HCT116 (cell line): Measurements from ENCODE around the gene RPS27A. TPM values are rescaled to one million over a fixed set of nuclear protein-coding genes. Genes with fewer than 3 reads are reported as not detected.
"Not testable (repeated sequence)": the region's sequence is repeated elsewhere in the genome, so short reads cannot be mapped to it uniquely, and the experiment has no call there.

Experiments
- ATAC-seq: fragments of 200-7000 bp; cut with Tn5 transposase; 2 replicates; pipeline ENCODE4 v1.9.1; 2020; ENCODE audit warnings: mild to moderate bottlenecking, moderate library complexity
- BruUV-seq: library from RNA; stranded (reverse); fragments of 400-500 nt; replicated peaks from 2 replicates; lab custom pipeline; 2021; lab: Mats Ljungman, UMichigan
- CTCF ChIA-PET: fragments of 300-600 bp; sonication (Branson Sonifier 250); formaldehyde crosslinking; loops from one replicate; lab custom pipeline; 2021; ENCODE audit warnings: antibody characterized with exemption; lab: Charles Lee
- POLR2A ChIA-PET: fragments of 300-600, 350-600 bp; sonication (Branson Sonifier 250); formaldehyde crosslinking; loops from one replicate; lab custom pipeline; 2021; ENCODE audit warnings: antibody characterized with exemption; lab: Charles Lee
- RAD21 ChIA-PET, 2 experiments: fragments of 300-600 bp; sonication (Branson Sonifier 250); formaldehyde crosslinking; loops; one replicate each; lab custom pipeline; 2023; ENCODE audit warnings: low total read pairs in 2 of 2; ENCODE audit not compliant: uncharacterized antibody in 2 of 2, unreplicated experiment in 2 of 2, low non-redundant PET in 1 of 2; lab: Charles Lee
- DNase-seq: peaks from one replicate; pipeline ENCODE4 v3.0.0-alpha.2; 2010; ENCODE audit warnings: low read depth, low spot score
- H2AFZ ChIP-seq: fragments of 200-600 bp; shearing (Covaris generic), sonication (generic); 2 replicates; pipeline ENCODE4 v1.6.1; 2017; ENCODE audit warnings: low read depth, mixed run types, mixed read lengths, antibody characterized with exemption, low read length; ENCODE audit not compliant: poor library complexity, severe bottlenecking
- H3K27ac ChIP-seq: 2 replicates; pipeline ENCODE4 v1.5.1; 2012; ENCODE audit warnings: low read depth, low read length
- H3K27me3 ChIP-seq: fragments of 200-600 bp; sonication (generic); 2 replicates; pipeline ENCODE4 v1.6.1; 2016; ENCODE audit warnings: mixed run types, low read length, mixed read lengths; ENCODE audit not compliant: insufficient read depth
- H3K36me3 ChIP-seq, 2 experiments: fragments of 200-500 bp in 1 of 2; fragments of 200-600 bp in 1 of 2; sonication (Bioruptor generic) in 1 of 2; sonication (generic) in 1 of 2; 2 replicates each; pipeline versions ENCODE4 v1.5.1 to v1.6.1; 2014 to 2016; ENCODE audit warnings: low read length in 2 of 2, inconsistent platforms in 1 of 2, mixed read lengths in 1 of 2, mixed run types in 1 of 2; ENCODE audit not compliant: insufficient read depth in 2 of 2, control insufficient read depth in 1 of 2
- H3K4me1 ChIP-seq, 2 experiments: fragments of 200-600 bp in 1 of 2; sonication (generic) in 1 of 2; 2 replicates each; pipeline versions ENCODE4 v1.5.1 to v1.6.1; 2012 to 2017; ENCODE audit warnings: low read length in 2 of 2, inconsistent platforms in 1 of 2, mild to moderate bottlenecking in 1 of 2, mixed read lengths in 1 of 2, mixed run types in 1 of 2, moderate library complexity in 1 of 2; ENCODE audit not compliant: insufficient read depth in 2 of 2, control insufficient read depth in 1 of 2
- H3K4me2 ChIP-seq: fragments of 200-600 bp; sonication (generic); 2 replicates; pipeline ENCODE4 v1.6.1; 2017; ENCODE audit warnings: mixed run types, low read length, mixed read lengths
- H3K4me3 ChIP-seq, 2 experiments: fragments of 200-600 bp in 1 of 2; sonication (generic) in 1 of 2; replicated peaks in 1 of 2; 2 replicates each; pipeline ENCODE4 v1.5.1; 2011 to 2016; ENCODE audit warnings: low read length in 2 of 2, control low read depth in 1 of 2, low read depth in 1 of 2, mild to moderate bottlenecking in 1 of 2, mixed read lengths in 1 of 2, mixed run types in 1 of 2
- H3K79me2 ChIP-seq: fragments of 200-600 bp; sonication (generic); 2 replicates; pipeline ENCODE4 v1.6.1; 2017; ENCODE audit warnings: mild to moderate bottlenecking, mixed run types, low read length, moderate library complexity, mixed read lengths; ENCODE audit not compliant: insufficient read depth
- H3K9ac ChIP-seq: fragments of 200-600 bp; sonication (generic); 2 replicates; pipeline ENCODE4 v1.6.1; 2016; ENCODE audit warnings: low read length, mixed read lengths
- H3K9me2 ChIP-seq: fragments of 200-600 bp; sonication (generic), shearing (Covaris generic); 2 replicates; pipeline ENCODE4 v1.6.1; 2017; ENCODE audit warnings: mixed run types, mild to moderate bottlenecking, moderate library complexity; ENCODE audit not compliant: insufficient read depth
- H3K9me3 ChIP-seq, 2 experiments: fragments of 200-500 bp in 1 of 2; fragments of 200-600 bp in 1 of 2; sonication (Bioruptor generic) in 1 of 2; sonication (generic) in 1 of 2; 2 replicates each; pipeline ENCODE4 v1.6.1; 2014 to 2017; ENCODE audit warnings: low read length in 2 of 2, mixed read lengths in 2 of 2, inconsistent platforms in 1 of 2, low read depth in 1 of 2, mild to moderate bottlenecking in 1 of 2, mixed run types in 1 of 2, moderate library complexity in 1 of 2; ENCODE audit not compliant: control insufficient read depth in 1 of 2, insufficient read depth in 1 of 2
- H4K20me1 ChIP-seq: fragments of 200-600 bp; sonication (generic), shearing (Covaris generic); 2 replicates; pipeline ENCODE4 v1.6.1; 2017; ENCODE audit warnings: mixed run types, mild to moderate bottlenecking, moderate library complexity; ENCODE audit not compliant: insufficient read depth
- CTCF ChIP-seq, 3 experiments: fragments of 200-600 bp in 1 of 3; sonication (generic) in 1 of 3; IDR thresholded peaks in 2 of 3; conservative IDR thresholded peaks in 1 of 3; 2 replicates each; pipeline ENCODE4 v1.5.1; 2012 to 2017; ENCODE audit warnings: low read depth in 2 of 3, low read length in 2 of 3, antibody characterized with exemption in 1 of 3, borderline replicate concordance in 1 of 3, control low read depth in 1 of 3, mild to moderate bottlenecking in 1 of 3, mixed read lengths in 1 of 3, mixed run types in 1 of 3, moderate library complexity in 1 of 3; ENCODE audit not compliant: insufficient read depth in 1 of 3
- EZH2phosphoT487 ChIP-seq: fragments of 200-600 bp; IDR thresholded peaks from 2 replicates; pipeline ENCODE4 v1.6.1; 2018; ENCODE audit warnings: antibody characterized with exemption, borderline replicate concordance
- SIN3A ChIP-seq: IDR thresholded peaks from 2 replicates; pipeline ENCODE4 v1.6.1; 2012; ENCODE audit warnings: low read depth
- SRF ChIP-seq: IDR thresholded peaks from 2 replicates; pipeline ENCODE4 v1.6.1; 2012; ENCODE audit warnings: low read depth
- intact Hi-C: fragments of 100-400 bp; cut with micrococcal nuclease; formaldehyde crosslinking; loops from 2 replicates; pipeline ENCODE4 v1.10.0; 2022
- total RNA-seq: library from RNA; stranded (reverse); gene quantifications from one replicate; pipeline ENCODE4 v1.2.1, GENCODE V29; 2021; ENCODE audit not compliant: unreplicated experiment

RPS27A gene
- total RNA-seq, 1 experiment from 2014 or later = 1,291 TPM

DNA sequence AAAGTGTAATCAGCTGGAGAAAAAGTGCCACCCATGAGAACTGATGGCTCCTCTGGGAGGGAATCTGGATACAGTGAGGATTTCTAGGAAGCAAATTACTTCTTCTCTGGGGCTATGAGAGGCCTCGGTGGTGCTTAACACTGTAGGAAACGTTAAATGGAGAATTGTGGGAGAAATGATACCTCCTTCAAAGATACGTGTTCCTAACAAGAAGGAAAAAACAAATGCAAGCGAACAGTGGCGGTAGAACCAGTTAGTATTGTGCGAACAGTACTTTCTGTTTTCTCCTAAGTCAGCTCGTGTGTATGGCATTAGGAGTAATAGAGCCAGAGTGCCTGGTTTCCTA lies 37.1 kb downstream of the RPS27A start (continued):
- TF ChIP-seq SRF (no peak), EZH2phosphoT487 (no peak)

DNA sequence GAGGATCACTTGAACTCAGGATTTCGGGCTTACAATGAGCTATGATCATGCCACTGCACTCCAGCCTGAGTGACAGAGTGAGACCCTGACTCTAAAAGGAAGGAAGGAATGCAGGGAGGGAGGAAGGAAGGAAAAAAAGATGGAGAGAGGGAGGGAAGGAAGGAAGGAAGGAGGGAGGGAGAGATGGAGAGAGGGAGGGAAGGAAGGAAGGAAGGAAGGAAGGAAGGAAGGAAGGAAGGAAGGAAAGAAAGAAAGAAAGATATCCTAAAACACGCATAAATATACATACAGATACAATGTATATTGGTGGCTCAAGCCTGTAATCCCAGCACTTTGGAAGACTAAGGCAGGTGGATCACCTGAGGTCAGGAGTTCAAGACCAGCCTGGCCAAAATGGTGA lies 41.9 kb downstream of the RPS27A start:
- H3K27ac ChIP-seq, H3K4me3 ChIP-seq, POLR2A ChIA-PET, intact Hi-C loops, H3K4me1 ChIP-seq, H4K20me1 ChIP-seq, ATAC-seq, DNase-seq, H3K9me3 ChIP-seq, H3K79me2 ChIP-seq, H3K27me3 ChIP-seq, CTCF ChIA-PET, H3K9ac ChIP-seq, H3K9me2 ChIP-seq, H3K4me2 ChIP-seq, BruUV-seq, H3K36me3 ChIP-seq, H2AFZ ChIP-seq: not testable (repeated sequence)
- RAD21 ChIA-PET = interaction anchor here in 1 of 2 experiments (0.6 kb wide), 1 partner anchor 155 kb away, joined by 5 read pairs; no protein-coding TSS in a partner anchor

DNA sequence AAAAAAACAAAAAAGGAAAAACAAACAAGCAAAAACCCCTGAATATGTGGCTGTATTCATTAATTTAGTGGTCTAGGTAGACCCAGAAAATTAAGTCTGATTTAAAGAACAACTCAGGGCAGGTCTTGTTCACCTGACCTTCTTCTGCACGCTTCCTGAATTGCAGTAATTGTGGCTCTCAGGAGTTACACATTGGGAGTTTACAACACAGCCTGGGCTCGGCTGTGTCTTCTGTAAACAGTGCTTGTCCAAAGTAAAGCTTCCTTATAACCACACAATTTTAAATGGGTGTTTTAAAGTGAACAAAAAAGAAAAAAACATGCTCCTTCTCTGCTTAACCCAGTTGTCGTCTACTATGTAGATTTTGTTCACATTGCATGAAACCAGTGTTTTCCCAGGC lies 44.8 kb downstream of the RPS27A start:
- BruUV-seq = no TSS peak
- no peak overlapping the region for H3K9ac ChIP-seq
- H3K27me3 ChIP-seq = no peaks in the 10 kb centered on the region
- no peak overlapping the region for H2AFZ ChIP-seq
- ChIA-PET RAD21 (interaction anchor here in 1 of 2 experiments (0.6 kb wide), 1 partner anchor 16 kb away, joined by 3 read pairs; no protein-coding TSS in a partner anchor), CTCF (no interaction called here), POLR2A (no interaction called here)
- intact Hi-C loops = no loop called here
- H3K36me3 ChIP-seq = no peaks in the 10 kb centered on the region
- no peak for TF ChIP-seq SIN3A
- no peak for TF ChIP-seq SRF
- TF ChIP-seq CTCF (IDR thresholded peaks at IDR 0.05 in 2 of 3, conservative IDR thresholded peaks at IDR 0.05 in 1 of 3; ENCODE audit: borderline replicate concordance in 1 of 3, insufficient read depth in 1 of 3, low read depth in 2 of 3, low read length in 2 of 3) = no peak
- H3K27ac ChIP-seq = no peak overlapping the region
- H3K4me2 ChIP-seq = no peak overlapping the region
- no peak for DNase-seq
- peaks cover 0 to 11% of the 10 kb centered on the region in 2 experiments; a peak in 1 of 4 replicates for H3K4me1 ChIP-seq
- no peaks in the 10 kb centered on the region for H3K79me2 ChIP-seq
- ATAC-seq = no peak
- H3K9me3 ChIP-seq = no peaks in the 10 kb centered on the region
- H4K20me1 ChIP-seq = no peaks in the 10 kb centered on the region
- H3K4me3 ChIP-seq = no peak overlapping the region
- H3K9me2 ChIP-seq = no peaks in the 10 kb centered on the region

GRCh38 chr2:55279214-55279835 lies 46.8 kb downstream of the RPS27A start:
- H3K36me3 ChIP-seq, CTCF ChIA-PET, H3K9me2 ChIP-seq, intact Hi-C loops, H4K20me1 ChIP-seq, RAD21 ChIA-PET, BruUV-seq, H3K4me2 ChIP-seq, H3K9me3 ChIP-seq, POLR2A ChIA-PET, H3K27me3 ChIP-seq, ATAC-seq, H2AFZ ChIP-seq, DNase-seq, H3K4me3 ChIP-seq, H3K79me2 ChIP-seq, H3K27ac ChIP-seq, H3K9ac ChIP-seq: not testable (repeated sequence)
- peaks cover 0 to 16% of the 10 kb centered on the region in 2 experiments; a peak in 2 of 4 replicates for H3K4me1 ChIP-seq
